HG02973 (cell line): Measurements from ENCODE around the gene NAALADL2.
"Not testable (repeated sequence)": the region's sequence is repeated elsewhere in the genome, so short reads cannot be mapped to it uniquely, and the experiment has no call there.

Source experiments
- ATAC-seq: cut with Tn5 transposase; IDR thresholded peaks from one replicate; pipeline ENCODE4 v1.9.1; 2021; ENCODE audit warnings: moderate library complexity; ENCODE audit not compliant: unreplicated experiment

The NAALADL2 gene

DNA sequence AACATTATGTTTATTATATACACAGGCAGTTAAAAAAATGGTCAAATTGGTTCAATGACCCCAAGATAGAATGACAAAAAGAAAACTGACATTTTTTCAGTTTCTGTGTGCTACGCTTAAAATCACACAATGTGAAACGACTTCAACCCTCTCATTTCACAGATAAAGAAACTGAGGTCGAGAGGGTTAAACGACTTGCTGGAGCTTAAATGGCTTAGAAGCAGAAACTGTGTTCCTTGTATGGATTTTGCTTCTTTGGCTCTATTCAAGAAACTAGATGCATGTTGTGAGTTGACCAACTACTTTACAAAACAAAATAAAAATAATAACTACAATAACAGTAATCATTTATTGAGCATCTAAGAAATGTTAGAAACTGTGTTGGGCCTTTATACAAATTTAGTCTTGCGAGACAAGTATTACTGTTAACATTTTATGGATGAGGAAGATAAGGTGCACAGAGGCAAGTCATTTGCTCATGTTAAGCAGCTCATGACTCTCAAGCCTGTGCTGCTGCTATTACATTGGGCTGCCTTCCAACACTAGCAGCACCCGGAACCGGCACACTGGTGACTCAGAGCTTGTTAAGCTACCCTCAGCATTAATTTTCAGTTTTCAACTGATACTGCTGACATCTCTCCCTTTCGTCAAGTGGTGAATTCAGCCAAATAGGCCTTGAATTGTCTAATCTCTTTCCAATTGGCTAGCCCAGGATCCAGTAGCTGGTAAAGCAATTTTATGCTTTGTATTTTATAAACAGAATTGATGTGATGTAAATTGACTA, 487.6 kb downstream of the NAALADL2 start:
- no peak for ATAC-seq

DNA sequence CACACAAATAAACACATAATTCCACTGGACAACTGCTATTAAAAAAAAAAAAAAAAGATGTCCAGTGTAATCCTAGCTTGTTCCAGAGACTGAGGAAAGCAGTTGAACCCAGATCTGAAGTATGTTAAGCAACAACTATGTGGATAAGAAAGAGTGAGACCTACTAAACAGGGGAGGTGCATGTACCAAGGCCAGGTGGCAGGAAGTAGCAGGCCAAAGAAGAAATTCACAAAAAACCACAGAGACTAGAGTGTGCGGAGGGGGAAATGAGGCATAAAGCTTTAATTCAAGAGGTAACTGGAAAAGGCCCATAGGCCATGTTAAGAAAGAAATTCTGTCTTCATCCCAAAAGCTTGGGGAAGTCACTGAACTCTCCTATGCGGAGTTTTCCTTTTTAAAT, 490.0 kb downstream of the NAALADL2 start:
- ATAC-seq = no peak

DNA sequence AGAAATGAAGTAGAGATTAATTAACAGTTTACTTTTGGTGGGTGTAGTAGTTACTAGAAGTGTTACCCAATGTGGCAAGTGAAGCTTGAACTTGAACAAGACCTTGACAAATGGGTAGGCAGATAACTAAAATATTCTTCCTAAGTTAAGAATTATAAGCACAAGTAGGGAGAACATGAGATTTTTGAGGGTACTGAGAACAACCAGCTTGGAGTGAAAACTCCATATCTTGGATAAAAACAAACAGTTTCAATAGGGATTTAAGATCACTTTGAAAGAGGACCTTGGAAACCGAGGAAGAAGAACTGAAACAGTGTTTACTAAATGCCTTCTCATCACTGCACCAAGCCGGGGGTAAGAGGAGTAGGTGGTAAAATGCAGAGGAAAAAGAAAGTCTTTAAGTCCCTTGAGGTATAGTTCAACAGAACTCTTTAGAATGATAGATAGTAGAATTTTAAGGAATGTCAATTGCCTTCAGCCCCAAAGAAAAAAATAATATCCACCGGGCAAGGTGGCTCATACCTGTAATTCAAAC, 496.7 kb downstream of the NAALADL2 start:
- ATAC-seq = no peak

DNA sequence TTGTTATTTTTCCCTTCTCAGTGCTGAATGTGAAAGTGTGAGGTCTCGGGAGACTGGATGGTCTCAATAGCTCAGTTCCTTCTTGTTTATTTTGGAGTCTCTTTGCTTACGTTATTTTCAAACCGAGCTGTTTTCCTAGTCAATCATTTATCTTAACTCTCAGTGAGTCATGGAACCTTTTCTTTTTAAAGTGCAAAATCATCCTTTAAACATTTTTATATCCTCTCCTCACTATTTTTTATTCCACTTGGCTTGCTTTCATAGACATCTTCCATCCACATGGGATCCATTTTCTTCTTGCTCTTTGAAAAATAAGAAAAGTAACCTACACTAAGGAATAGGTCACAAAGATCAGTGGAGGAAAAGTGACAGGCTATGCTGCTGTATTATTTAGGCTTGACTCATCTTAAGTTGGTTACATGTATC, 497.8 kb downstream of the NAALADL2 start:
- ATAC-seq = no peak

DNA sequence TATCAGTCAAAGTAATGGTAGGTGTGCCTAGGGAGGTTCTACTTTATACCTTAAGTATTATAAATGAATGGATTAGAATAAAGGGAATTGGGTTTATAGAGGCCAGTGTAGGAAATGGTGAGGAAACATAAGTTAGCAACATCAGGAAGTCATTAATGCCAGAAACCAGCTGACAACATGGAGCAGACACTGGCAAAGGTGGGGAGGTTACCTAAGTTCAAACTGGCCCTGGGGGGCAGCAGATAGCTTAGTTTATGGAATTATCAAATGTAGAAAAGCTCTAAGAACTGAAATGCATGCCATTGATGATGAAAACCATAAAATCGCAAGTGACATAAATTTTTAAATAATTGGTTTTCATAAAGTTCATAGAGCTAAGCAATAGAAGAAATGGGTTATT, 498.6 kb downstream of the NAALADL2 start:
- ATAC-seq = no peak

DNA sequence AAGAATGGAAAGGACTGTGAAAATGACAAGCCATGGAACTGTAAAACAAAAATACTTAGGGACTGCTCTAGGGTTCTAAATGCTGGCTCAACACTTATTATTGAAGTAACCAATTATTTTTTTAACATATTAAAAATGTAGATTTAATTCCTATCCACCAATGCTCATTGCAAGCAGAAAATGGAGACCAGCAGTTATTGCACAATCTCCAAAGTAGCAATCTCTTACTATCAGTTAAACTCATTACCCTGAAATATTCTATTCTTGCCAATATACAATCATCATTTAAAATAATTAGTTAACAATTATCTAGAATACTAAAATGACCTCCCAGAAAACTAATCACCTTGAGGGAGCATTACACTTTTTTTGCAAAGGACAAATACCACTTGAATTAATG, 499.8 kb downstream of the NAALADL2 start:
- ATAC-seq = no peak

DNA sequence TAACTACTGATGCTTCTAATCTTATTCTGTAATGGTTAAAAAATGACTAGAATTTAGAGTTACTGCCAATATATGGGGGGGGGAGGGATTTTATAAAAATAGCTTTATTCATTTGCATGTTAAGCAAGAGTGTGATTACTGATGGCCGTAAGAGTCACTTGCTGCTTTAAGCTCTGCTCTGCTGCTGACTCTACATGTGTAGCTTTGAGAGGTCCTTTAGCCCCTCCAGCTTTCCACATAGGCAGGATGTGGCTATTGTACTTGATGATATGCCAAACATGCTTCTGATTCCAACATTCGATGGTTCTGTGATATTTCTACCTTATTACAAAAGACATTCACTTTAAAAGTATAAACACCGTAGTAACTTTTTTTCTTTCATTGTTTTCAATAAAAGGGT, 511.3 kb downstream of the NAALADL2 start:
- not testable (repeated sequence) for ATAC-seq

DNA sequence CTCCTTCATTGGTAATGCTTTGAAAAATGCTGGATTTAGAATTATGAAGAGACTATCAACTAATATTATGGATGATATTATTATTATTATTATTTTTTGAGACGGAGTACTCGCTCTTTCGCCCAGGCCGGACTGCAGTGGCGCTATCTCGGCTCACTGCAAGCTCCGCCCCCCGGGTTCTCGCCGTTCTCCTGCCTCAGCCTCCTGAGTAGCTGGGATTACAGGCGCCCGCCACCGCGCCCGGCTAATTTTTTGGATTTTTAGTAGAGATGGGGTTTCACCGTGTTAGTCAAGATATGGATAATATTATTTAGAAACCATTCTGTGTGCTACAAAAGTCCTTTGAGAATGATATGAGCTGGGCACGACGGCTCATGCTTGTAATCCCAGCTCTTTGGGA, 512.1 kb downstream of the NAALADL2 start:
- ATAC-seq = not testable (repeated sequence)

DNA sequence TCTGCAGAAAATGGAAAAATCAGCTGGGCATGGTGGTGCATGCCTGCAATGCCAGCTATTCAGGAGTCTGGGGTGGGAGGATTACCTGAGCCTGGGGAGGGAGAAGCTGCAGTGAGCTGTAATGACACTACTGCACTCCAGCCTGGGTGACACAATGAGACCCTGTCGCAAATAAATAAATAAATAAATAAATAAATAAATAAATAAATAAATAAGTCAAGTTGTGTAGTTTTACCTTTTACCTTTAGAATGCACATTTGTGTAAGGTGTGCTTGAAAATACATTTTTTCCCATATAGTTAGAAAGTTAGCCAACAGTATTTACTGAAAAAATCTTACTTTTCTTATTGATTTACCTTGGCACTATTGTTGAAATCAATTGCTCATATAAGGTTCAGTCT, 515.6 kb downstream of the NAALADL2 start:
- no peak for ATAC-seq

DNA sequence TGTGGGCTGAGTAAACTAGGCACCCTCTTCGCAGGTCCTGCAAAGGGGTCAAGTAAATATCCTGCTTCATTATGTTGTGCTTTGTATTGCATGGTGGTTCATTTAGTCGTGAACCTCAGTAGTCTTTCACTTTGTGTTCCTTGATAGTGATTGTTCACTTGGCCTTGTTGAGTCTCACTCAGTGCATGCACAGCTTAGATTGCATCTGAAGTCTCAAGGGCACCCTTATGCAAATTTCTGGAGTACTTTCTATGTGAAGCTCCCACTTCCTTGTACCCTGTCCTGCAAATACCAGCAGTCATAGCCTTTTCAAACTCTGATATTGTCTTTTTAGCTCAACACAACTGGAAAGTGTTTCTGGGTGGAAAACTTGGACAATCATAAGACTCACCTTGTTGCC, 519.2 kb downstream of the NAALADL2 start:
- no peak for ATAC-seq

DNA sequence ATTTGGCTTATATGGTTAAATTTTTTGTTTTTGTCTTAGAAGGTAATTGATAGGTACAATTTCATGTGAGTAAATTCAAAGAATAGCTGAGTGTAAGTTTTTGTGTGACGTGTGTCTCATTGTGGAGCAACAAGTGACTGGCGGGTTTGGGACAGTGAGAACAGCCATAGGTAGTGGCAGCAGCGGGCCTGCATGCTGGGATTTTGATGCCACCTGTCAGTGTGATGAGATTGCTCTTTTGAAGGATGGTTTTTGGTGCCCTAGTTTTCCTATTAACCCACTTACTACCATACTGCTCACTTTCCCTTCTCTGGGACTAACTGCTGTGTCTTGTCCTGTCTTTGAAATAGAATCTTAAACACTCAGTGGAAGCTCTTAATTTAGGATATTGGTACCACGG, 522.6 kb downstream of the NAALADL2 start:
- no peak for ATAC-seq

DNA sequence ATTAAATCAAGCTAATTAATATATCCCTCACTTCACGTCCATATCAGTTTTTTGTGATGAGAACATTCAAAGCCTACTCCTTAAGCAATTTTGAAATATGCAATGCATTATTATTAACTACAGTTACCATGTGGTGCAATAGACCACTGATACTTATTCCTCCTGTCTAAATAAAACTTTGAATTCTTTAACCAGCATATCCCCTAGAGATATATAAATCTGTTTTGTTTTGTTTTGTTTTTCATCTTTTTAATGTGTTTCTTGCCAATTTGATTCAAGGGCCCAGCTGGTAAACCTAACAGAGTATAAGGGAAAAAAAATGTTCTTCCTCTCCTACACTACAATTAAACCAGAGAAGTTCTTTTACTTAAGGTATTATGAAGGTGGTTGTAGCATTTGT, 524.2 kb downstream of the NAALADL2 start:
- ATAC-seq = no peak

DNA sequence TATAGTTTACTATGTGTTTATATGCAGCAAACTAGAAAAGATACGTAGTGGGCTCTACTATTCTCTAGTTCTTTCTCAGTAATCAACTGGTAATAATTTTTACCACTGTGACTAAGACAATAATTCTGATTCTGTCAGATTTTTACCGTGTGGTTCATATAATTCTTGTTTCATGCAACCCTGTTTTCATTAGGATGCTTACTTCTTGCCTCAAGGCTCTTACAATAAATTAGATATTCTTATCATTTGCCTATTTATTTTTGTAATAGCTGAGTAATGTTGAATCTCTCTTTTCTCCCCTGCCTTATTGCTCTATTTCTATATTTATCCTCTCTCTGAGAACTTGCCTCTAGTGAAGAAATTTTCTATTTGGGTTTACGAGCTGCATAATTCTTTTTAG, 524.7 kb downstream of the NAALADL2 start:
- no peak for ATAC-seq

DNA sequence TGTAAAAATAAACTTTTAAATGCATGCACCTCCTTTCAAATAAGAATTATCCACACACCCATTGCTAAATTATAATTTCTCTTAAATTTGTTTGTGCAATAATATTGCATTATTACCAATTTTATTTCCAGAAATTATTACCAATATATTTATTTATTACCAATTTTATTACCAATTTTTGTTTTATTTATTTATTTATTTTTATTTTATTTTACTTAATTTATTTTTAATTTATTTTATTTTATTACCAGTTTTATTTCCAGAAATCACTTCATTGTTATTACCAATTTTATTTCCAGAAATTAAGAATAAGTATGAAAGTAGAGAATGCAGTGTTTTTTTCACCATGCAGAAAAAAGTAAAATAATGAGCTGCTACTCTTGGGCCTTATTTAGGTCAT, 525.4 kb downstream of the NAALADL2 start:
- ATAC-seq = no peak

DNA sequence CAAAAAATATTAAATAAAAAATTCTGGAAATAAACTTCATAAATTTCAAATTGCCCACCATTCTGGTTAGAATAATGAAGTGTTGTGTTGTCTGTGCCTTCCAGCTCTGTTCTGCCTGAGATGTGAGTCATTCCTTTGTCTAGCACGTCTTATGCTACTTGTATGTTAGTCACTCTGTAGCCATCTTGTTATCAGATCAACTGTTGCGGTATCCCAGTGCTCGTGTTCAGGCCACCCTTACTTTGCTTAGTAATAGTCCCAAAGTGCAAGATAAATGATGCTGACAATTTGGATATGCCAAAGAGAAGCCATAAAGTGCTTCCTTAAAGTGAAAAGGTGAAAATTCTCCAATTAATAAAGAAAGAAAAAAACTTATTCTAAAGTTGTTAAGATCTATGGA, 527.5 kb downstream of the NAALADL2 start:
- no peak for ATAC-seq

DNA sequence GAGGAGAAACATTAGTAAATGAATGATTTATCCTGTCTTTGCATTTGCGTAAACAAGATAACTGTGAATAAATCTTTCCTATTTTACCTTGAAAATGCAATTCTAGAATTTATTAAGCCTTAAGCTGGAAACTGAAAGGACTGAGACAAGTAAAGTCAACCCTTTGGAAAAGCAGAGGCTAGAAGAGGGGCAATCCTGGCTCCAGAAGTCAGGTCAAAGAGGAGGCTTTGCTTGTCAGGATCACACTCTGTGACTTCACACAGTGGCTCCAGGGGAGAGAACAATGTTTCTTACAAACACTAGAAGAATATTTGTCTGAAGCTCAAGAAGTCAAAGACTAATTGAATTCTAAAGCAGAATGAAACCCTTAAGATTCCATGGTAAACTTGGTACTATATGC, 530.4 kb downstream of the NAALADL2 start:
- no peak for ATAC-seq

DNA sequence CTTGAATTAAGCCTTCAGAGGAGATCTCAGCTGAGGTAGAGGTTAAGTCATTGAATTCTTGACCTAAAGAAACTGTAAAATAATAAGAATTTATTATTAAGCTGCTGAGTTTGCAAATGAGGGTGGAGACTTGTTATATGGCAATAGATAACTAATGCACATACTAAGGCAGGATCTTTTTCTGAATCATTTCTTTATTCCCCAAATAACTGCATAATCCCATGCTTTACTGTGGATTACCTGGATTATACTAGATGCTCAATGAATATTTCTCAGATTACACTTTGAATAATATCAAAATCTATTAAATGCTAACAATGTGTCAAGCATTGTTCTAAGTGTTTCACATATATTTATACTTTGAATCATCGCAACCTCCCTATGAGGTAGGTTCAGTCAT, 532.5 kb downstream of the NAALADL2 start:
- no peak for ATAC-seq

DNA sequence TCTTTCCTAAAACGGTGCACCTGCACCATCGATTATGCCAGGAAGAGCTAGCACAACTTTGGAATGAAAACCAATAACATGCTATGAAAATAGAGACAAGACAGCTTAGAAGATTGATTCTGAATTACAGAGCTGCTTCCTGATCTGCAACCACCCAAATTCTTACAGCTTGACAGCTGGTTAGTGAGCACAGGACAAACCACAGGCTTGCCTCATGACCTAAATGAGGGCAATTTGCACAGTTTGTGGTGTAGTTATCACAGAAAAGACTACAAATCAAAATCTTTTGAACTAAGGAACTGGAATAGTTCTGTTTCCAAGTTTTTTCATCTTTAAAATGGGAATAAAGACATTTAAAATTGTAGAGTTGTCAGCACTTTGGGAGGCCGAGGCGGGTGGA, 533.5 kb downstream of the NAALADL2 start:
- ATAC-seq = no peak

DNA sequence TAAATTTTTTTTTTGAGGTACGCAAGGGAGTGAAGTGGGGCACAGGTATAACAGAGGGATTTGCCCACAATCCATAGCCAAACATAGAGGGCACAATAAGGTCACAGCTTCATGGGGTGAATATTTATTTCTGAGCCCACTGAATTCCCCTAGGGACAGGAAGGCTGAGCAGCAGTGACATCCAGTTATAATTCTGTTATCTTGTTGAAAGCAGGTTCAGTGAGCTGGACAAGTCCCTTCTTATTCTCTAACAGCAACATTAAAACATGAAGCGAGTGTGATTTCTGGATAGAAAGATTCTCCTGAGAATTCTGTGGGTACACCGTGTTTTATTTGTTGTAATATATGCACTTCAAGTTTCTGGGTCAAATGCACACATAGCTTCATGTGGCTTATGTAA, 538.2 kb downstream of the NAALADL2 start:
- no peak for ATAC-seq

DNA sequence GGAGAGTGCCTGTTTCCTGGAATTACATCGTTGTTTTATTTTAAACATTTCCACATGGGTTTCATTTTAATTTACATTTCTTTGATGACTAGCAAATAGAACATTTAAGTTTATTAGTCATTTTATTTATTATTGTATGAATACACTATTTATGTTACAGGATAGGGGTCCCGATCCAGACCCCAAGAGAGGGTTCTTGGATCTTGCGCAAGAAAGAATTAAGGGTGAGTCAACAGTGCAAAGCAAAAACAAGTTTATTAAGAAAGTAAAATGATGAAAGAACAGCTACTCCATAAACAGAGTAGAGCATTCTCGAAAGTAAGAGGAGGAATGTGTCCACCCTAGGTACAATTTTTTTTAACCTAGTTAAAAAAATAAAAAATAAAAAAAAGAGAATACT, 539.5 kb downstream of the NAALADL2 start:
- ATAC-seq = no peak

DNA sequence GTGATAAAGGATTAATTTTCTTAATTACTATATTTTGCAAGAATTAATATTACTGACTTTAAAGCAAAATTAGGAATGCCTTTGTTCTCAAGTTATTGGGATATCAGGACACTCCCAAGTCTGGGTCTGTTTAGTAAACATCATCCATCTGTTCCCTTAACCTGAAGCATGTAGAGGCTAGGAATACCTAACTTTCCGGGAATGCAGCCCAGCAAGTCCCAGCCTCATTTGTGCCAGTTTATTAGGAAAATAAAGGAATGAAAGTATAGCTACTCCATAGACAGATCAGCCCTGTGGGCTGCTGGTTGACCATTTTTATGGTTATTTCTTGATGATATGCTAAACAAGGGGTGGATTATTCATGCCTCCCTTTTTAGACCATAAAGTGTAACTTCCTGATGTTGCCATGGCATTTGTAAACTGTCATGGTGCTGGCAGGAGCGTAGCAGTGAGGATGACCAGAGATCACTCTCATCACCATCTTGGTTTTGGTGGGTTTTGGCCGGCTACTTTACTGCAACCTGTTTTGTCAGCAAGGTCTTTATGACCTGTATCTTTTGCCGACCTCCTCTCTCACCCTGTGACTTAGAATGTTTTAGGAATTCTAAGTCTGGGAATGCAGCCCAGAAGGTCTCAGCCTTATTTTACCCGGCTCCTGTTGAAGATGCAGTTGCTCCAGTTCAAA, 540.2 kb downstream of the NAALADL2 start:
- no peak for ATAC-seq

DNA sequence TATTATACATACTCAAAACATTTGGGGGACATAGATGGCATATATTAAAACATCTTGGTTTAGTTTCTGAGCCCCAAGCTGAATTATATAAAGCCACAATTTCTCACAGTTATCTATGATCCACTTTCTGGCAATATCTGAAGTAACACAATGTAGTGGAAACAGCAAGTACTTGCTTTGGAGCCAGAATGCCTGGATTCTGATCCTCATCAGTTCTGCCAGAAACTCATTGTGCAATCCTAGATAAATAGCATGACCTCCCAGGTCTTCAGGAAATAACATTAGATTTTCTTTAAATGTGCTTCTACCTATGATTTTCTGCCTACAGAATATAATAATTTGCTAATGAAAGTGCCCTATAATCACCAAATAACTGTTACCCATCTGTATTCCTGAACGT, 544.9 kb downstream of the NAALADL2 start:
- no peak for ATAC-seq
